HG02763 (cell line): ENCODE measurements around the gene MAPK4.

Experiments
- ATAC-seq: cut with Tn5 transposase; IDR thresholded peaks from one replicate; pipeline ENCODE4 v1.9.1; 2021; ENCODE audit warnings: mild to moderate bottlenecking, moderate library complexity; ENCODE audit not compliant: unreplicated experiment

MAPK4 gene

GRCh38 chr18:50622320-50622719 lies 62.4 kb downstream of the MAPK4 start:
- no peak for ATAC-seq

- no peak for ATAC-seq
Measured at GRCh38 chr18:50622865-50623393, 63.0 kb downstream of the MAPK4 start.

- ATAC-seq, result no peak
Measured at GRCh38 chr18:50623694-50624352, 63.9 kb downstream of the MAPK4 start.

GRCh38 chr18:50624981-50625380 lies 65.1 kb downstream of the MAPK4 start:
- ATAC-seq, result no peak

GRCh38 chr18:50626317-50626716 lies 66.4 kb downstream of the MAPK4 start:
- ATAC-seq, result no peak

GRCh38 chr18:50627594-50628532 lies 68.0 kb downstream of the MAPK4 start:
- ATAC-seq, result no peak

- no peak for ATAC-seq
Measured at GRCh38 chr18:50628533-50628905, 68.6 kb downstream of the MAPK4 start.

- ATAC-seq, result no peak
Measured at GRCh38 chr18:50629148-50629631, 69.3 kb downstream of the MAPK4 start.

GRCh38 chr18:50630895-50631294 lies 71.0 kb downstream of the MAPK4 start:
- ATAC-seq, result no peak

- no peak for ATAC-seq
Measured at GRCh38 chr18:50632895-50633515, 73.1 kb downstream of the MAPK4 start.

- no peak for ATAC-seq
Measured at GRCh38 chr18:50633992-50634391, 74.1 kb downstream of the MAPK4 start.

GRCh38 chr18:50636366-50637057 lies 76.6 kb downstream of the MAPK4 start:
- ATAC-seq, result no peak

GRCh38 chr18:50638016-50638883 lies 78.4 kb downstream of the MAPK4 start:
- no peak for ATAC-seq

- no peak for ATAC-seq
Measured at GRCh38 chr18:50638884-50639420, 79.1 kb downstream of the MAPK4 start.

GRCh38 chr18:50639711-50640110 lies 79.8 kb downstream of the MAPK4 start:
- no peak for ATAC-seq

- no peak for ATAC-seq
Measured at GRCh38 chr18:50642439-50642838, 82.6 kb downstream of the MAPK4 start.

GRCh38 chr18:50644146-50644545 lies 84.3 kb downstream of the MAPK4 start:
- no peak for ATAC-seq

GRCh38 chr18:50644807-50645206 lies 84.9 kb downstream of the MAPK4 start:
- no peak for ATAC-seq

GRCh38 chr18:50647237-50647636 lies 87.3 kb downstream of the MAPK4 start:
- no peak for ATAC-seq

- no peak for ATAC-seq
Measured at GRCh38 chr18:50647792-50648191, 87.9 kb downstream of the MAPK4 start.
